WERI-Rb-1 (cell line): ENCODE results near the gene MYO16.

Experiments used
- DNase-seq: peaks from one replicate; pipeline ENCODE4 v3.0.0-alpha.2; 2020
- H3K27ac ChIP-seq: fragments of 250-450 bp; sonication (Bioruptor Pico); 2 replicates; pipeline ENCODE4 v1.5.1; 2020; ENCODE audit warnings: mild to moderate bottlenecking, moderate library complexity
- H3K27me3 ChIP-seq: fragments of 250-450 bp; sonication (Bioruptor Pico); 2 replicates; pipeline ENCODE4 v1.5.1; 2021; ENCODE audit warnings: mild to moderate bottlenecking, low read depth, moderate library complexity; ENCODE audit not compliant: insufficient read depth, severe bottlenecking
- H3K36me3 ChIP-seq: fragments of 250-450 bp; sonication (Bioruptor Pico); 2 replicates; pipeline ENCODE4 v1.5.1; 2020; ENCODE audit warnings: mild to moderate bottlenecking, moderate library complexity
- H3K4me3 ChIP-seq: 2 replicates; pipeline ENCODE4 v1.5.1; 2011; ENCODE audit warnings: low read depth, mild to moderate bottlenecking, control low read depth, low read length
- H3K9me3 ChIP-seq: fragments of 250-450 bp; sonication (Bioruptor Pico); 2 replicates; pipeline ENCODE4 v1.5.1; 2021; ENCODE audit warnings: mild to moderate bottlenecking, moderate library complexity; ENCODE audit not compliant: severe bottlenecking
- TF ChIP-seq, protein P1 (sequence below): IDR thresholded peaks from 2 replicates; pipeline ENCODE4 v1.5.1; 2011; ENCODE audit warnings: low read depth, mild to moderate bottlenecking, control low read depth, inconsistent platforms, low read length

MYO16 gene

DNA sequence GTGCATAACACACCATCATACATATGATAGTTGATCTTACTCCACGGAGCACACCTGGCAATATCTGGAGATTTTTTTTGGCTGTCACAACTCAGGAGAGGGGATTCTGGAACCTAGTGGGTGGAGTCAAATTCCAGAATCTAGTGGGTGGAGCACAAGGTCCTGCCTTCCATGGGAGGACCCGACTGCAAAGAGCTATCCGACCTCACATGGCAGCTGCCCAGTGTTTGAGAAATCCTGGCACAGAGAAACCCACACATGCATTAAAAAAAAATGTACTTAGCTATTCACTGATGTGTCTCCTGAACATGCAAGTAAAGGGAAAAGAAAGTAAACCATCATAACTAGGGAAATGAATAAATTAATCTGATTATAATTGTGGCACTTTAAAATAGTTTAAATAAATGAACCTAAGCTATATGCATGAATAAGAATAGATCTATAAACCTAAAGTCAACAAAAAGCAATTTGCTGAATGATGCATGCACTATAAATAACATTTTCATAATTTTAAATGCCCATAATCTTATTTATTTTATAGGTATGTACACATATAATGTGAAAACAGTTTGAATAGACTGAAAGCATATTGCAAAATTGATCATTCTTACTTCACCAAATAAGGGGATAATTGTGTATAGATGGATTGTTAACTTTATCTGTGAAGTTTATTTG is 300.3 kb downstream of the MYO16 start:
- no peaks in the 10 kb centered on the region for H3K36me3 ChIP-seq
- no peak overlapping the region for H3K4me3 ChIP-seq
- H3K27me3 ChIP-seq: no peaks in the 10 kb centered on the region
- no peak for DNase-seq
- no peak overlapping the region for H3K27ac ChIP-seq
- no peaks in the 10 kb centered on the region for H3K9me3 ChIP-seq
- TF ChIP-seq, protein P1, sequence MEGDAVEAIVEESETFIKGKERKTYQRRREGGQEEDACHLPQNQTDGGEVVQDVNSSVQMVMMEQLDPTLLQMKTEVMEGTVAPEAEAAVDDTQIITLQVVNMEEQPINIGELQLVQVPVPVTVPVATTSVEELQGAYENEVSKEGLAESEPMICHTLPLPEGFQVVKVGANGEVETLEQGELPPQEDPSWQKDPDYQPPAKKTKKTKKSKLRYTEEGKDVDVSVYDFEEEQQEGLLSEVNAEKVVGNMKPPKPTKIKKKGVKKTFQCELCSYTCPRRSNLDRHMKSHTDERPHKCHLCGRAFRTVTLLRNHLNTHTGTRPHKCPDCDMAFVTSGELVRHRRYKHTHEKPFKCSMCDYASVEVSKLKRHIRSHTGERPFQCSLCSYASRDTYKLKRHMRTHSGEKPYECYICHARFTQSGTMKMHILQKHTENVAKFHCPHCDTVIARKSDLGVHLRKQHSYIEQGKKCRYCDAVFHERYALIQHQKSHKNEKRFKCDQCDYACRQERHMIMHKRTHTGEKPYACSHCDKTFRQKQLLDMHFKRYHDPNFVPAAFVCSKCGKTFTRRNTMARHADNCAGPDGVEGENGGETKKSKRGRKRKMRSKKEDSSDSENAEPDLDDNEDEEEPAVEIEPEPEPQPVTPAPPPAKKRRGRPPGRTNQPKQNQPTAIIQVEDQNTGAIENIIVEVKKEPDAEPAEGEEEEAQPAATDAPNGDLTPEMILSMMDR: no peak

DNA sequence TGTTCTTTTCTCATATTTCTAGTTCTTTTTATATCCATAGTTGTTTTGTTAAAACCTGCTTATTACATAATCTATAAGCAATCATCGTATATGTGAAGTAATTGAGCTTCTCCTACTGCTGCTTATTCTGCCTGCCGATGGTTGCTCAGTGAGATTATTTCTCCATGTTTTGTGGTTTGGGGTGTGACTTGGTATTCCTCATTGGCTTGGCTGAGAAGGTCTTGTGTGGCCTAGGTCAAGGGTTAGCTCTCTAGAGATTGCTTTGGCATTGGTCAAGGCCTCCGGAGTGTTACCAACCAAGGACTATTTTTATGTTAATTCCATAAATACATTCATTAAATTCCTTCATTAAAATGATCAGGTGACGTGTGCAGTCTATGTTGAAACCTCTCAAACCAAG is 302.8 kb downstream of the MYO16 start:
- TF ChIP-seq, protein P1: no peak
- Histone ChIP-seq H3K27me3 (no peaks in the 10 kb centered on the region), H3K27ac (no peak overlapping the region), H3K36me3 (no peaks in the 10 kb centered on the region), H3K4me3 (no peak overlapping the region), H3K9me3 (no peaks in the 10 kb centered on the region)
- DNase-seq: no peak

DNA sequence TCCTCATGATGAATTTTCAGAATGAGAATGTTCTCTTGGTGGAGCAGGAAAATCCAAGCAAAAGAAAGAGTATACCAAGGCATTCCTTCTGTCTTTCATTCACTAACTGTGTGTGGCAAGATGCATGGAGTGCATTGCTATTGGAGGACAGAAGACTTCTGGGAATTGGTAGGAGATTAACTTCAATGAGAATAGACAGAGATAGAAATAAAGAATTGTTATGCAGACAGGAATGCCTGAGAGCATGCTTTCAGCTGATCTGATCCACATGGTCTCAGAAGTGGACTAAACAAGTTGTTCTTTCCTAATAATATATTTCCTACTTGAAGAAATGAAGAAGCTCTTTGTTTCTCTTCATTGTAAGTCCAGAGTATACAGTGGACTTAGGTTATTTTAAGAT is 303.6 kb downstream of the MYO16 start:
- no peak overlapping the region for H3K27ac ChIP-seq
- no peak overlapping the region for H3K4me3 ChIP-seq
- TF ChIP-seq, protein P1: no peak
- no peaks in the 10 kb centered on the region for H3K36me3 ChIP-seq
- H3K27me3 ChIP-seq: no peaks in the 10 kb centered on the region
- H3K9me3 ChIP-seq: no peaks in the 10 kb centered on the region
- DNase-seq: no peak

DNA sequence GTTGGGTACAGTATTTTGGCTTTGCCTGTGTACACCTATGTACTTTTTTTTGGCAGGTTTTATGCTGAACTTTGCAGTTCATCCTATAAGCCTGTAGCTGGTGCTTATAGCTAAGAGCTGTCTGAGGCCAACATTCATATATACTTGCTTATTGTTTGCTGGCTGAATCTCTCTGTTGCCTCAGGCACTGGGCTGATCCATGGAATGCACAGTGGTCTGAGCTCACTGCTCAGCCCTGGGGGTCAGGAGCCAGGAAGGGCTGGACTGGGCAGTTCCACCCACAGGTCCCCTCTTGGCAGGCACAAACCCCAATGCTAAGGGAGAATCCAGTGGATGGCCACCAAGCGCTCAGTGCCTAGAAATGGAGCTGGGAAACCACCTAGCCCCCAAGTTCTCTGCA is 308.7 kb downstream of the MYO16 start:
- H3K4me3 ChIP-seq: no peak overlapping the region
- no peaks in the 10 kb centered on the region for H3K36me3 ChIP-seq
- no peak for DNase-seq
- H3K9me3 ChIP-seq: peaks cover 3% of the 10 kb centered on the region
- H3K27ac ChIP-seq: no peak overlapping the region
- TF ChIP-seq, protein P1: no peak
- H3K27me3 ChIP-seq: no peaks in the 10 kb centered on the region

DNA sequence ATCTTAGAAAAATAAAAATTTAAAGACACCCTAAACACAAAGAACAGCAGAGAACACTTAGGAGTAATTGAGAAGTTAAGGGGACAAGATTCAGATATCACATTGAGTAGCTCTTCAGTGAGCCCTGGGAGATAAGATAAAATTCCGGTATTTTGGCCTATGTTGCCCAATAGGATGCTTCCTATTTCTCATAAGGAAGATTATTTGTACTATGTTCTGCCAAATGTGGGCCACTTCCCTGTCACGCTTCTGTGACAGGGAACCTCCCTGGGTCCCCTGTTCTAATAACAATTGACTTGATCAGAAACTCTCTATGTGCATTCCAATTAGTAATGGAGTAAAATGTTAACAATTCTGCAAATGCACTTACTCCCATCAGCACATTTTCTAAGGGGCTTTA is 310.7 kb downstream of the MYO16 start:
- no peak for DNase-seq
- no peaks in the 10 kb centered on the region for H3K36me3 ChIP-seq
- no peaks in the 10 kb centered on the region for H3K27me3 ChIP-seq
- no peak overlapping the region for H3K4me3 ChIP-seq
- H3K9me3 ChIP-seq: peaks cover 3% of the 10 kb centered on the region
- no peak overlapping the region for H3K27ac ChIP-seq
- TF ChIP-seq, protein P1: no peak

DNA sequence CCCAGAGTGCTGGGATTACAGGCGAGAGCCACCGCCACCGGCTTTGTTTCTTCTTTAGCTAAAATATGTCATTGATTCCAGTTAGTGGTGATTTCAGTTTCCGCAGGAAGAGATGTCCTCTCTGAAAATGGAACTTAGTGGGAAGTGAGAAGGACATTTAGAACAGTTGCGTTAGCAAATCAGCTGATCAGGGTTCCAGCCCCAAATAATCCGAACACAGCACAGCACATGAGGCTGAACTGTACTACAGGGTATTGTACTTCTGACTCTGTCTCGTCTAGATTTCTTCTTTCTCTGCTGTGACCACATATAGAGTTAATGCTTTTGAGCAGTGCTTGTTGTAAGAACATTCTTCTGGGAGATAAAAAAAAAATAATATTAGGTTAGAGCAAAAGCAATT is 314.4 kb downstream of the MYO16 start:
- H3K27me3 ChIP-seq: no peaks in the 10 kb centered on the region
- TF ChIP-seq, protein P1: no peak
- H3K27ac ChIP-seq: no peak overlapping the region
- DNase-seq: no peak
- no peaks in the 10 kb centered on the region for H3K9me3 ChIP-seq
- H3K4me3 ChIP-seq: no peak overlapping the region
- H3K36me3 ChIP-seq: no peaks in the 10 kb centered on the region
